Measurements from ENCODE around the gene PXYLP1.

Gene PXYLP1

GRCh38 chr3:141216975-141217374, 14.7 kb upstream of the PXYLP1 start:
- TF ChIP-seq CTCF (conservative IDR thresholded peaks at IDR 0.05; ENCODE audit: low read length) = no peak
- TF ChIP-seq EZH2phosphoT487 (IDR thresholded peaks at IDR 0.05; ENCODE audit: borderline replicate concordance) = no peak
- H3F3A ChIP-seq (ENCODE audit: low read depth) = no peaks in the 10 kb centered on the region
- H3K36me3 ChIP-seq (ENCODE audit: insufficient read depth, low read length) = no peaks in the 10 kb centered on the region
- no peak overlapping the region for H3K9ac ChIP-seq (ENCODE audit: low read depth, low read length, poor library complexity, severe bottlenecking)
- no peak overlapping the region; the same call in 1 of the 2 replicates for H2AFZ ChIP-seq (ENCODE audit: low read length)
- H3K27me3 ChIP-seq (ENCODE audit: insufficient read depth, low read length, poor library complexity, severe bottlenecking) = no peaks in the 10 kb centered on the region
- no peaks in the 10 kb centered on the region for H3K4me1 ChIP-seq (ENCODE audit: insufficient read depth, low read length, poor library complexity, severe bottlenecking)
- no peak overlapping the region for H3K4me2 ChIP-seq (ENCODE audit: low read depth, low read length, poor library complexity, severe bottlenecking)
- H3K9me2 ChIP-seq (replicated peaks; ENCODE audit: low read depth, low read length) = no peaks in the 10 kb centered on the region
- H3K9me3 ChIP-seq (ENCODE audit: insufficient read depth, low read depth, low read length) = no peaks in the 10 kb centered on the region; the same call in 1 of the 2 replicates
- H3K4me3 ChIP-seq (ENCODE audit: low read length, poor library complexity, severe bottlenecking) = no peak overlapping the region
- H3K79me2 ChIP-seq (ENCODE audit: insufficient read depth, low read length) = no peaks in the 10 kb centered on the region
- H4K20me1 ChIP-seq (ENCODE audit: insufficient read depth, low read length, poor library complexity, severe bottlenecking) = no peaks in the 10 kb centered on the region

DNA sequence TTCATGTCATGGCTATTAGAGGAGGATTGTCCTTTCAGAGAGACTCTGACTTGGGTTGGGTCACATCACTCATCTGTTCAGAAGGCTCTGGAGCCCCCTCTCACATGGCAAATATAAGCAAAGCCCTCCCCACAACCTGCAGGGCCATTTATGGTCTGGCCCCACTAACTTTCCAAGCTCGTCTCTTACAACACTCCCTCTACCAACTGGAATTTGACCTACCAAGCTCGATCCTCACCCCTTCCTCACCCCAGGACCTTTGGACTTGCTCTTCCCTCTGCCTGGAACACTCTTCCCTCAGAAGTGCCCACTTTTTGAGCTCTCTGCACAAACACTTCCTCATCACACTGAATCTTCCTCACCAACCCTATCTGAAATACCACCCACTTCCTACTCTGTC, 14.2 kb upstream of the PXYLP1 start:
- no peak overlapping the region for H3K9ac ChIP-seq (ENCODE audit: low read depth, low read length, poor library complexity, severe bottlenecking)
- TF ChIP-seq CTCF (conservative IDR thresholded peaks at IDR 0.05; ENCODE audit: low read length) = no peak
- no peak for TF ChIP-seq EZH2phosphoT487 (IDR thresholded peaks at IDR 0.05; ENCODE audit: borderline replicate concordance)
- no peak overlapping the region; the same call in 1 of the 2 replicates for H2AFZ ChIP-seq (ENCODE audit: low read length)
- H3K36me3 ChIP-seq (ENCODE audit: insufficient read depth, low read length) = no peaks in the 10 kb centered on the region
- H3K4me3 ChIP-seq (ENCODE audit: low read length, poor library complexity, severe bottlenecking) = no peak overlapping the region
- no peaks in the 10 kb centered on the region for H4K20me1 ChIP-seq (ENCODE audit: insufficient read depth, low read length, poor library complexity, severe bottlenecking)
- no peak overlapping the region for H3K4me2 ChIP-seq (ENCODE audit: low read depth, low read length, poor library complexity, severe bottlenecking)
- H3K4me1 ChIP-seq (ENCODE audit: insufficient read depth, low read length, poor library complexity, severe bottlenecking) = no peaks in the 10 kb centered on the region
- no peaks in the 10 kb centered on the region for H3K79me2 ChIP-seq (ENCODE audit: insufficient read depth, low read length)
- H3K9me3 ChIP-seq (ENCODE audit: insufficient read depth, low read depth, low read length) = no peaks in the 10 kb centered on the region; the same call in 1 of the 2 replicates
- H3F3A ChIP-seq (ENCODE audit: low read depth) = no peaks in the 10 kb centered on the region
- H3K9me2 ChIP-seq (replicated peaks; ENCODE audit: low read depth, low read length) = no peaks in the 10 kb centered on the region
- no peaks in the 10 kb centered on the region for H3K27me3 ChIP-seq (ENCODE audit: insufficient read depth, low read length, poor library complexity, severe bottlenecking)

GRCh38 chr3:141218162-141218835, 13.3 kb upstream of the PXYLP1 start:
- no peak overlapping the region for H3K4me2 ChIP-seq (ENCODE audit: low read depth, low read length, poor library complexity, severe bottlenecking)
- H3K27me3 ChIP-seq (ENCODE audit: insufficient read depth, low read length, poor library complexity, severe bottlenecking) = no peaks in the 10 kb centered on the region
- no peak overlapping the region for H3K9ac ChIP-seq (ENCODE audit: low read depth, low read length, poor library complexity, severe bottlenecking)
- H3K9me3 ChIP-seq (ENCODE audit: insufficient read depth, low read depth, low read length) = peaks cover 4% of the 10 kb centered on the region; the same call in 1 of the 2 replicates
- no peaks in the 10 kb centered on the region for H3K36me3 ChIP-seq (ENCODE audit: insufficient read depth, low read length)
- H3K4me3 ChIP-seq (ENCODE audit: low read length, poor library complexity, severe bottlenecking) = no peak overlapping the region
- no peaks in the 10 kb centered on the region for H4K20me1 ChIP-seq (ENCODE audit: insufficient read depth, low read length, poor library complexity, severe bottlenecking)
- H3K9me2 ChIP-seq (replicated peaks; ENCODE audit: low read depth, low read length) = no peaks in the 10 kb centered on the region
- H3K4me1 ChIP-seq (ENCODE audit: insufficient read depth, low read length, poor library complexity, severe bottlenecking) = no peaks in the 10 kb centered on the region
- no peak overlapping the region for H2AFZ ChIP-seq (ENCODE audit: low read length)
- TF ChIP-seq EZH2phosphoT487 (IDR thresholded peaks at IDR 0.05; ENCODE audit: borderline replicate concordance) (no peak), CTCF (conservative IDR thresholded peaks at IDR 0.05; ENCODE audit: low read length) (no peak)
- no peaks in the 10 kb centered on the region for H3K79me2 ChIP-seq (ENCODE audit: insufficient read depth, low read length)
- no peaks in the 10 kb centered on the region for H3F3A ChIP-seq (ENCODE audit: low read depth)

Data from Loucy (cell line).